AG04450 (cell line): ENCODE results near the gene FSHB. TPM values are rescaled to one million over a fixed set of nuclear protein-coding genes. Genes with fewer than 3 reads are reported as not detected.

ENCODE experiments used
- CTCF ChIA-PET: fragments of 300-600, 350-600 bp; formaldehyde crosslinking; extraction: SDS; loops from one replicate; lab custom pipeline; 2022; ENCODE audit warnings: antibody characterized with exemption, inconsistent platforms; lab: Charles Lee
- POLR2A ChIA-PET: fragments of 350-600 bp; formaldehyde crosslinking; extraction: SDS; loops from one replicate; lab custom pipeline; 2021; ENCODE audit warnings: antibody characterized with exemption, inconsistent platforms; lab: Yijun Ruan, JAX
- DNase-seq: peaks from one replicate; pipeline ENCODE4 v3.0.0-alpha.2; 2011; ENCODE audit warnings: low read depth, low spot score
- H3K27ac ChIP-seq: one replicate; pipeline ENCODE4 v1.5.1; 2012; ENCODE audit warnings: low read depth, low read length, control low read depth
- H3K27me3 ChIP-seq: one replicate; pipeline ENCODE4 v1.6.0; 2012; ENCODE audit warnings: low read length; ENCODE audit not compliant: control insufficient read depth, insufficient read depth
- H3K4me3 ChIP-seq: 2 replicates; pipeline ENCODE4 v1.5.1; 2011; ENCODE audit warnings: mild to moderate bottlenecking, low read depth, low read length, control low read depth
- H3K9me3 ChIP-seq: 2 replicates; pipeline ENCODE4 v1.5.1; 2012; ENCODE audit warnings: low read length; ENCODE audit not compliant: control insufficient read depth, insufficient read depth
- CTCF ChIP-seq: IDR thresholded peaks from 2 replicates; pipeline ENCODE4 v1.5.1; 2011; ENCODE audit warnings: low read depth, low read length, control low read depth, inconsistent platforms
- polyA plus RNA-seq: library from polyadenylated mRNA; depleted of rRNA; stranded (reverse); fragments of >200 nt; gene quantifications from 2 replicates; pipeline ENCODE4 v1.2.3, GENCODE V29; 2011

FSHB gene
- polyA plus RNA-seq, 1 experiment: not detected

- no peak for TF ChIP-seq CTCF
- Histone ChIP-seq H3K4me3 (no peak overlapping the region), H3K27me3 (no peaks in the 10 kb centered on the region), H3K27ac (no peak overlapping the region), H3K9me3 (no peaks in the 10 kb centered on the region)
- no peak for DNase-seq
- CTCF ChIA-PET: no interaction called here
- POLR2A ChIA-PET: no interaction called here
Measured at GRCh38 chr11:30254307-30255298, 23.8 kb downstream of the FSHB start.

- Histone ChIP-seq H3K4me3 (no peak overlapping the region), H3K27ac (no peak overlapping the region), H3K27me3 (no peaks in the 10 kb centered on the region), H3K9me3 (no peaks in the 10 kb centered on the region)
- no peak for DNase-seq
- ChIA-PET POLR2A (no interaction called here), CTCF (no interaction called here)
- TF ChIP-seq CTCF: no peak
Measured at GRCh38 chr11:30255637-30256036, 24.8 kb downstream of the FSHB start.

- H3K27ac ChIP-seq: no peak overlapping the region
- no peak overlapping the region for H3K4me3 ChIP-seq
- ChIA-PET CTCF (no interaction called here), POLR2A (no interaction called here)
- TF ChIP-seq CTCF: no peak
- no peaks in the 10 kb centered on the region for H3K27me3 ChIP-seq
- DNase-seq: no peak
- no peaks in the 10 kb centered on the region for H3K9me3 ChIP-seq
Measured at GRCh38 chr11:30257058-30257457, 26.2 kb downstream of the FSHB start.

- TF ChIP-seq CTCF: no peak
- ChIA-PET POLR2A (no interaction called here), CTCF (no interaction called here)
- Histone ChIP-seq H3K9me3 (no peaks in the 10 kb centered on the region), H3K27ac (no peak overlapping the region), H3K27me3 (no peaks in the 10 kb centered on the region), H3K4me3 (no peak overlapping the region)
- no peak for DNase-seq
Measured at GRCh38 chr11:30258679-30259078, 27.9 kb downstream of the FSHB start.

GRCh38 chr11:30260813-30261212 lies 30.0 kb downstream of the FSHB start:
- POLR2A ChIA-PET: no interaction called here
- Histone ChIP-seq H3K4me3 (no peak overlapping the region), H3K9me3 (no peaks in the 10 kb centered on the region), H3K27me3 (no peaks in the 10 kb centered on the region), H3K27ac (no peak overlapping the region)
- CTCF ChIA-PET: no interaction called here
- TF ChIP-seq CTCF: no peak
- DNase-seq: no peak
